ENCODE measurements around the gene SULF2. TPM values are rescaled to one million over a fixed set of nuclear protein-coding genes. Genes with fewer than 3 reads are reported as not detected.

The SULF2 gene
- total and polyA plus RNA-seq, 2 of the 4 experiments (the other 2 are of a cell fraction) = 0.54 to 0.77 TPM

DNA sequence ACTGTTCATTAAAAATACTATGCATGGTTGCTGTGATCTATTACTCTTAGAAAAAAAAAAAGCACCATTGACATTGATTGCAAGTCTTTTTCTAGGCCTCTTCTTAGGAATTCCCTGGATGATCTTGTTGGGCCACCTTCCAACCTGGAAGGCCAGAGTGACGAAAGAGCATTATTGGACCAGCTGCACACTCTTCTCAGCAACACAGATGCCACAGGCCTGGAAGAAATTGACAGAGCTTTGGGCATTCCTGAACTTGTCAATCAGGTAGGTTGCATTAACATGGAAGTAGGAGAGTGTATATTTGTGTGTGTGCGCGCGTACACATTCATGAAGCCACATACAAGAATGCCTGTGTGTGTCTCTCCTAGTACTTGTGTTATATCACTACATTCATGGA is 143.2 kb downstream of the SULF2 start:
- POLR2A ChIA-PET (ENCODE audit: unreplicated experiment) = no interaction called here
- Histone ChIP-seq H3K18ac (ENCODE audit: low read depth, low read length) (no peak overlapping the region), H2BK5ac (ENCODE audit: low read depth, low read length, poor library complexity, severe bottlenecking) (no peak overlapping the region), H3K4ac (ENCODE audit: low read depth, low read length) (no peak overlapping the region), H4K91ac (ENCODE audit: insufficient read depth, low read depth, low read length) (no peak overlapping the region), H3K56ac (ENCODE audit: extremely low read depth, insufficient read depth, low read length) (no peak overlapping the region), H2BK20ac (ENCODE audit: low read depth, low read length) (no peak overlapping the region), H3K79me1 (ENCODE audit: low read depth in 1 of 2, low read length in 2 of 2) (peaks cover 0 to 6% of the 10 kb centered on the region in 2 experiments; a peak in 1 of 4 replicates), H3K23ac (ENCODE audit: low read depth, low read length) (no peak overlapping the region), H2AFZ (replicated peaks; ENCODE audit: low read length, poor library complexity) (no peak overlapping the region), H3K4me1 (ENCODE audit: control insufficient read depth, insufficient read depth, low read length) (no peaks in the 10 kb centered on the region), H4K8ac (ENCODE audit: low read depth in 2 of 2, low read length in 2 of 2) (no peak overlapping the region), H3K9me3 (ENCODE audit: control insufficient read depth, insufficient read depth, low read length) (no peaks in the 10 kb centered on the region), H3K27ac (ENCODE audit: insufficient read depth, low read length) (no peak overlapping the region), H3K4me2 (ENCODE audit: low read depth, low read length) (no peak overlapping the region), H2BK15ac (ENCODE audit: low read depth, low read length) (no peak overlapping the region), H3K36me3 (ENCODE audit: control insufficient read depth, insufficient read depth, low read length) (peaks cover 31% of the 10 kb centered on the region), H3K9me1 (ENCODE audit: insufficient read depth, low read length) (peaks cover 2% of the 10 kb centered on the region; the same call in 1 of the 2 replicates), H3K14ac (replicated peaks; ENCODE audit: low read depth, low read length) (no peak overlapping the region), H3K27me3 (ENCODE audit: control insufficient read depth, insufficient read depth, low read length) (no peaks in the 10 kb centered on the region), H4K5ac (ENCODE audit: low read depth, low read length) (no peak overlapping the region), H2BK120ac (ENCODE audit: low read depth, low read length) (no peak overlapping the region), H3K9ac (ENCODE audit: low read depth, low read length) (no peak overlapping the region), H2AK5ac (ENCODE audit: low read depth, low read length) (no peak overlapping the region), H4K20me1 (ENCODE audit: insufficient read depth, low read length) (no peaks in the 10 kb centered on the region), H3K4me3 (ENCODE audit: insufficient read depth, low read depth, low read length) (no peak overlapping the region), H2AK9ac (replicated peaks; ENCODE audit: low read depth, low read length, poor library complexity) (no peak overlapping the region)
- BruUV-seq (replicated peaks) = no TSS peak
- CTCF ChIA-PET = no interaction called here
- intact Hi-C loops (cut with micrococcal nuclease) = no loop called here
- in situ Hi-C loops (cut with MboI; ENCODE audit: low sequenced_read_pairs) = no loop called here
- dilution Hi-C loops (cut with HindIII; ENCODE audit: low sequenced_read_pairs, unreplicated experiment) = no loop called here
- no CpG with 5 or more reads among the region's 4 CpGs for WGBS, 2 experiments (ENCODE audit: extremely low coverage in 2 of 2, insufficient read length in 1 of 2)
- TF ChIP-seq MAFK (IDR thresholded peaks at IDR 0.05; ENCODE audit: low read depth, low read length) (no peak), CTCF (conservative IDR thresholded peaks at IDR 0.05; ENCODE audit: low read depth, low read length) (no peak), MAZ (IDR thresholded peaks at IDR 0.05; ENCODE audit: borderline replicate concordance, low read depth, low read length) (no peak), CHD1 (IDR thresholded peaks at IDR 0.05; ENCODE audit: low read depth, low read length) (no peak), BHLHE40 (IDR thresholded peaks at IDR 0.05; ENCODE audit: low read depth, low read length) (no peak), NFE2L2 (IDR thresholded peaks at IDR 0.05; ENCODE audit: low read depth, low read length) (no peak), RAD21 (IDR thresholded peaks at IDR 0.05; ENCODE audit: low read length) (no peak), MXI1 (IDR thresholded peaks at IDR 0.05; ENCODE audit: borderline replicate concordance, low read depth, low read length) (no peak), POLR2A (IDR thresholded peaks at IDR 0.05; ENCODE audit: low read depth, low read length) (no peak), RCOR1 (IDR thresholded peaks at IDR 0.05; ENCODE audit: insufficient replicate concordance, low read length) (no peak), RFX5 (IDR thresholded peaks at IDR 0.05; ENCODE audit: low read depth, low read length) (no peak), CEBPB (IDR thresholded peaks at IDR 0.05; ENCODE audit: low read depth, low read length) (no peak), FOS (IDR thresholded peaks at IDR 0.05; ENCODE audit: low read depth, low read length) (no peak), SMC3 (IDR thresholded peaks at IDR 0.05; ENCODE audit: low read depth, low read length) (no peak)
- TF ChIP-seq, protein P1, sequence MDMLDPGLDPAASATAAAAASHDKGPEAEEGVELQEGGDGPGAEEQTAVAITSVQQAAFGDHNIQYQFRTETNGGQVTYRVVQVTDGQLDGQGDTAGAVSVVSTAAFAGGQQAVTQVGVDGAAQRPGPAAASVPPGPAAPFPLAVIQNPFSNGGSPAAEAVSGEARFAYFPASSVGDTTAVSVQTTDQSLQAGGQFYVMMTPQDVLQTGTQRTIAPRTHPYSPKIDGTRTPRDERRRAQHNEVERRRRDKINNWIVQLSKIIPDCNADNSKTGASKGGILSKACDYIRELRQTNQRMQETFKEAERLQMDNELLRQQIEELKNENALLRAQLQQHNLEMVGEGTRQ (IDR thresholded peaks at IDR 0.05; ENCODE audit: low read depth, low read length) = no peak
- TF ChIP-seq, protein P2, sequence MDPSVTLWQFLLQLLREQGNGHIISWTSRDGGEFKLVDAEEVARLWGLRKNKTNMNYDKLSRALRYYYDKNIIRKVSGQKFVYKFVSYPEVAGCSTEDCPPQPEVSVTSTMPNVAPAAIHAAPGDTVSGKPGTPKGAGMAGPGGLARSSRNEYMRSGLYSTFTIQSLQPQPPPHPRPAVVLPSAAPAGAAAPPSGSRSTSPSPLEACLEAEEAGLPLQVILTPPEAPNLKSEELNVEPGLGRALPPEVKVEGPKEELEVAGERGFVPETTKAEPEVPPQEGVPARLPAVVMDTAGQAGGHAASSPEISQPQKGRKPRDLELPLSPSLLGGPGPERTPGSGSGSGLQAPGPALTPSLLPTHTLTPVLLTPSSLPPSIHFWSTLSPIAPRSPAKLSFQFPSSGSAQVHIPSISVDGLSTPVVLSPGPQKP (IDR thresholded peaks at IDR 0.05; ENCODE audit: borderline replicate concordance, low read depth, low read length) = no peak
- ATAC-seq (ENCODE audit: low read depth) (no peak), DNase-seq (no peak)

Data from IMR-90 (cell line).